SU-DHL-6 (cell line): ENCODE data around the gene ENOX1.

Experiments used
- H2AFZ ChIP-seq: fragments of 200-600 bp; sonication (generic); 2 replicates; pipeline ENCODE4 v1.6.1; 2014; ENCODE audit warnings: low read depth, mild to moderate bottlenecking, moderate library complexity, mixed read lengths, antibody characterized with exemption, low read length; ENCODE audit not compliant: severe bottlenecking
- H3F3A ChIP-seq: fragments of 200-600 bp; shearing (Covaris generic); 2 replicates; pipeline ENCODE4 v1.6.0; 2016; ENCODE audit warnings: antibody characterized with exemption, mild to moderate bottlenecking; ENCODE audit not compliant: insufficient read depth
- H3K27ac ChIP-seq: fragments of 200-600 bp; sonication (generic); 2 replicates; pipeline ENCODE4 v1.5.1; 2016; ENCODE audit warnings: low read depth, mild to moderate bottlenecking, low read length, moderate library complexity, mixed read lengths
- H3K27me3 ChIP-seq: fragments of 200-600 bp; sonication (generic), shearing (Covaris generic); 2 replicates; pipeline ENCODE4 v1.6.0; 2014; ENCODE audit warnings: mild to moderate bottlenecking, low read length
- H3K36me3 ChIP-seq: fragments of 200-600 bp; sonication (generic); 2 replicates; pipeline ENCODE4 v1.6.1; 2014; ENCODE audit warnings: mild to moderate bottlenecking, low read length, mixed read lengths
- H3K4me2 ChIP-seq: fragments of 300-600, 200-600 bp; shearing (Covaris generic), sonication (generic); 2 replicates; pipeline ENCODE4 v1.6.0; 2014; ENCODE audit warnings: low read length, low read depth, mild to moderate bottlenecking; ENCODE audit not compliant: poor library complexity, severe bottlenecking
- H3K4me3 ChIP-seq: fragments of 200-600 bp; sonication (generic); 2 replicates; pipeline ENCODE4 v1.5.1; 2014; ENCODE audit warnings: antibody characterized with exemption, low read length, mild to moderate bottlenecking, mixed read lengths; ENCODE audit not compliant: insufficient read depth, poor library complexity, severe bottlenecking
- H3K79me2 ChIP-seq: fragments of 200-600 bp; sonication (generic); 2 replicates; pipeline ENCODE4 v1.6.1; 2014; ENCODE audit warnings: mild to moderate bottlenecking, low read length, moderate library complexity; ENCODE audit not compliant: insufficient read depth
- H3K9ac ChIP-seq: fragments of 200-600 bp; sonication (generic); 2 replicates; pipeline ENCODE4 v1.7.0; 2014; ENCODE audit warnings: mild to moderate bottlenecking, low read length
- H3K9me2 ChIP-seq: fragments of 200-600 bp; sonication (generic); replicated peaks from 2 replicates; pipeline ENCODE4 v1.6.1; 2014; ENCODE audit warnings: low read length; ENCODE audit not compliant: insufficient read depth
- H3K9me3 ChIP-seq: fragments of 200-600 bp; sonication (generic); 2 replicates; pipeline ENCODE4 v1.6.1; 2014; ENCODE audit warnings: low read length, mixed read lengths; ENCODE audit not compliant: insufficient read depth
- H4K20me1 ChIP-seq: fragments of 200-600 bp; sonication (generic); 2 replicates; pipeline ENCODE4 v1.6.1; 2014; ENCODE audit warnings: low read depth, mild to moderate bottlenecking, antibody characterized with exemption, low read length, moderate library complexity, mixed read lengths
- CTCF ChIP-seq: fragments of 200-600 bp; sonication (generic); IDR thresholded peaks from one replicate; pipeline ENCODE4 v1.5.1; 2017; ENCODE audit warnings: antibody characterized with exemption, mild to moderate bottlenecking, low read length, moderate library complexity; ENCODE audit not compliant: insufficient read depth, poor library complexity, severe bottlenecking
- EZH2phosphoT487 ChIP-seq: fragments of 200-600 bp; sonication (generic), shearing (Covaris generic); conservative IDR thresholded peaks from 2 replicates; pipeline ENCODE4 v1.6.1; 2018; ENCODE audit warnings: mild to moderate bottlenecking, antibody characterized with exemption, low read length, moderate library complexity, mixed read lengths

ENOX1 gene

GRCh38 chr13:43333176-43333575, 453.6 kb downstream of the ENOX1 start:
- H3K27ac ChIP-seq, result no peak overlapping the region
- no peaks in the 10 kb centered on the region for H3K9me2 ChIP-seq
- H3K27me3 ChIP-seq, result no peaks in the 10 kb centered on the region
- no peak overlapping the region for H3K4me2 ChIP-seq
- H2AFZ ChIP-seq, result no peak overlapping the region
- H3F3A ChIP-seq, result no peaks in the 10 kb centered on the region
- H3K9me3 ChIP-seq, result no peaks in the 10 kb centered on the region
- no peaks in the 10 kb centered on the region for H3K36me3 ChIP-seq
- no peak overlapping the region for H3K4me3 ChIP-seq
- no peak overlapping the region for H3K9ac ChIP-seq
- H3K79me2 ChIP-seq, result no peaks in the 10 kb centered on the region
- no peaks in the 10 kb centered on the region for H4K20me1 ChIP-seq
- TF ChIP-seq CTCF (no peak), EZH2phosphoT487 (no peak)

- TF ChIP-seq EZH2phosphoT487, result no peak
- TF ChIP-seq CTCF, result no peak
- no peaks in the 10 kb centered on the region for H3K27me3 ChIP-seq
Measured at GRCh38 chr13:43331672-43332071, 455.1 kb downstream of the ENOX1 start.

GRCh38 chr13:43329702-43330101, 457.1 kb downstream of the ENOX1 start:
- no peak overlapping the region for H3K9ac ChIP-seq
- no peaks in the 10 kb centered on the region for H3K27me3 ChIP-seq
- no peak overlapping the region for H3K4me3 ChIP-seq
- no peaks in the 10 kb centered on the region for H3K36me3 ChIP-seq
- H3K9me3 ChIP-seq, result no peaks in the 10 kb centered on the region
- TF ChIP-seq CTCF, result no peak
- TF ChIP-seq EZH2phosphoT487, result no peak
- H3K9me2 ChIP-seq, result no peaks in the 10 kb centered on the region
- no peak overlapping the region for H3K27ac ChIP-seq
- no peaks in the 10 kb centered on the region for H3F3A ChIP-seq
- H3K79me2 ChIP-seq, result no peaks in the 10 kb centered on the region
- H4K20me1 ChIP-seq, result no peaks in the 10 kb centered on the region
- no peak overlapping the region for H3K4me2 ChIP-seq
- no peak overlapping the region for H2AFZ ChIP-seq

More at GRCh38 chr13:43331672-43332071, 455.1 kb downstream of the ENOX1 start:
- Histone ChIP-seq H3K4me3 (no peak overlapping the region), H3F3A (no peaks in the 10 kb centered on the region), H4K20me1 (no peaks in the 10 kb centered on the region), H3K4me2 (no peak overlapping the region), H3K9ac (no peak overlapping the region), H3K27ac (no peak overlapping the region), H2AFZ (no peak overlapping the region), H3K79me2 (no peaks in the 10 kb centered on the region), H3K36me3 (no peaks in the 10 kb centered on the region), H3K9me3 (no peaks in the 10 kb centered on the region), H3K9me2 (no peaks in the 10 kb centered on the region)

GRCh38 chr13:43328907-43329306, 457.9 kb downstream of the ENOX1 start:
- Histone ChIP-seq H4K20me1 (no peaks in the 10 kb centered on the region), H3K27ac (no peak overlapping the region), H3K27me3 (no peaks in the 10 kb centered on the region), H3K4me2 (no peak overlapping the region), H3K36me3 (no peaks in the 10 kb centered on the region), H3K79me2 (no peaks in the 10 kb centered on the region), H3K9ac (no peak overlapping the region), H3K4me3 (no peak overlapping the region), H3K9me3 (no peaks in the 10 kb centered on the region), H3K9me2 (no peaks in the 10 kb centered on the region), H2AFZ (no peak overlapping the region), H3F3A (no peaks in the 10 kb centered on the region)
- TF ChIP-seq CTCF, result no peak
